Caco-2 (cell line): ENCODE results near the gene ZNF341. TPM values are rescaled to one million over a fixed set of nuclear protein-coding genes. Genes with fewer than 3 reads are reported as not detected.
A peak's percentile ranks its signal among the peaks of the same experiment; 100 is the strongest.

ENCODE experiments used
- BruUV-seq: library from RNA; stranded (reverse); fragments of 400-500 nt; replicated peaks from 2 replicates; lab custom pipeline; 2021; lab: Mats Ljungman, UMichigan
- CTCF ChIA-PET: fragments of 300-600 bp; sonication (Branson Sonifier 250); formaldehyde crosslinking; loops from one replicate; lab custom pipeline; 2022; ENCODE audit warnings: antibody characterized with exemption; lab: Charles Lee
- POLR2A ChIA-PET: fragments of 300-600 bp; sonication (Branson Sonifier 250); formaldehyde crosslinking; loops from one replicate; lab custom pipeline; 2022; ENCODE audit warnings: antibody characterized with exemption; lab: Charles Lee
- DNase-seq, 2 experiments: peaks; one replicate each; pipeline versions ENCODE4 v3.0.0 to v3.0.0-alpha.2; 2020 to 2022
- H3K27me3 ChIP-seq: replicated peaks from 2 replicates; pipeline ENCODE4 v1.6.0; 2011; ENCODE audit warnings: low read length; ENCODE audit not compliant: control insufficient read depth, insufficient read depth
- H3K36me3 ChIP-seq: 2 replicates; pipeline ENCODE4 v1.5.1; 2011; ENCODE audit warnings: low read length; ENCODE audit not compliant: control insufficient read depth, insufficient read depth
- H3K4me1 ChIP-seq: fragments of 250-450 bp; sonication (Bioruptor Pico); 2 replicates; pipeline ENCODE4 v1.5.1; 2020; ENCODE audit warnings: mild to moderate bottlenecking
- H3K4me3 ChIP-seq: 2 replicates; pipeline ENCODE4 v1.5.1; 2011; ENCODE audit warnings: low read depth, mild to moderate bottlenecking, control low read depth, low read length
- H3K9me3 ChIP-seq: fragments of 250-450 bp; sonication (Bioruptor Pico); 2 replicates; pipeline ENCODE4 v1.5.1; 2020; ENCODE audit warnings: mild to moderate bottlenecking, moderate library complexity
- H3K27ac Mint-ChIP-seq: one replicate; pipeline ENCODE4 v1.8.0; 2022; ENCODE audit warnings: mixed read lengths; ENCODE audit not compliant: unreplicated experiment
- H3K27me3 Mint-ChIP-seq: one replicate; pipeline ENCODE4 v1.8.0; 2022; ENCODE audit warnings: mixed read lengths; ENCODE audit not compliant: insufficient read depth, unreplicated experiment
- H3K36me3 Mint-ChIP-seq: one replicate; pipeline ENCODE4 v1.8.0; 2022; ENCODE audit warnings: mild to moderate bottlenecking, mixed read lengths; ENCODE audit not compliant: insufficient read depth, unreplicated experiment
- H3K4me1 Mint-ChIP-seq: one replicate; pipeline ENCODE4 v1.8.0; 2022; ENCODE audit warnings: low read depth, mixed read lengths; ENCODE audit not compliant: unreplicated experiment
- H3K4me3 Mint-ChIP-seq: one replicate; pipeline ENCODE4 v1.8.0; 2022; ENCODE audit warnings: mild to moderate bottlenecking, moderate library complexity, mixed read lengths; ENCODE audit not compliant: unreplicated experiment
- H3K9me3 Mint-ChIP-seq: one replicate; pipeline ENCODE4 v1.8.0; 2022; ENCODE audit warnings: mixed read lengths; ENCODE audit not compliant: unreplicated experiment
- CTCF ChIP-seq, 2 experiments: fragments of 200-600 bp in 1 of 2; IDR thresholded peaks; 1 replicate in 1 of 2; 2 replicates in 1 of 2; pipeline versions ENCODE4 v1.5.1 to v1.8.0; 2011 to 2022; ENCODE audit warnings: antibody characterized with exemption in 1 of 2, control low read depth in 1 of 2, inconsistent platforms in 1 of 2, low read depth in 1 of 2, low read length in 1 of 2, mild to moderate bottlenecking in 1 of 2, moderate library complexity in 1 of 2; ENCODE audit not compliant: insufficient read depth in 1 of 2, severe bottlenecking in 1 of 2, unreplicated experiment in 1 of 2
- intact Hi-C: fragments of 100-400 bp; cut with micrococcal nuclease; formaldehyde crosslinking; loops from one replicate; pipeline ENCODE4 v1.10.0; 2022; ENCODE audit not compliant: unreplicated experiment
- total RNA-seq: library from RNA; stranded (reverse); gene quantifications from 2 replicates; pipeline ENCODE4 v1.2.3, GENCODE V29; 2022

The ZNF341 gene
- total RNA-seq, 1 experiment from 2014 or later, result 2.9 TPM

DNA sequence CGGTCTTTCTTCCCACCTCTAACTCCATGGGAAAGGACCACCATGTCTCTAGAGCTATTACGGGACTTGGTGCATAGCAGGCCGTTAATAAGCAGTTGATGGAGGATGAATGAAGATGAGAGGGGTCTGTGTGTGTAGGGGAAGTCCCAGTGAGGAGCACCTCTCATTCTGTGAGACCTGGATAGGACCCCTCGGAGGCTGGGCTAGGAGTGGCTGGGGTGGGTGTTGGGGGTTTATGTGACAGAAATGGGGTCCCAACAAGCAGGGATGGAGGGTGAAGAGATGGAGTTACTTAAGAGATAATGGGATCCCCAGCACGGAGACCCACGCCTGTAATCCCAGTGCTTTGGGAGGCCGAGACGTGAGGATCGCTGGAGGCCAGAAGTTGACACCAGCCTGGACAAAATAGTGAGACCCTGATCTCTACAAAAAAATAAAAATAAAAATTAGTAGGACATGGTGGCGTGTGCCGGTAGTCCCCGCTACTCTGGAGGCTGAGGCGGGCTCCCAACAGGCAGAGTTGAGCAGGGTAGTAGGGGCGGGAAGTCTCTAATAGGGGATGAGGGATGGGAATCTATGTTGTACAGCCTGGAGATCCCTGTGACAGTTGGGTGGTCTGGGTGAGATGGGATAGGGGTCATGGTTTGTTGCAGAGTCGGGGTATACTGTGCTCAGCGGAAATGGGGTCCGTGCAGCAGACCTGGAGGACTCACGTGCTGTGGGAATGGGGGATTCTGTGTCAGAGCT lies 677 bp upstream of the ZNF341 start:
- H3K36me3 Mint-ChIP-seq, result peaks cover 22% of the 10 kb centered on the region
- ChIA-PET POLR2A (interaction anchor here (1.0 to 1.4 kb wide), 2 partner anchors 11 to 68 kb away, joined by 6 to 15 read pairs; partner anchors contain the start of gene PXMP4), CTCF (interaction anchor here (0.6 to 3.5 kb wide), 3 partner anchors 8 to 11 kb away, joined by 4 to 39 read pairs (median 5); partner anchors contain the start of gene PXMP4)
- peaks cover 27% of the 10 kb centered on the region for H3K4me1 Mint-ChIP-seq
- TF ChIP-seq CTCF (IDR thresholded peaks at IDR 0.05; ENCODE audit: insufficient read depth in 1 of 2, low read depth in 1 of 2, low read length in 1 of 2, severe bottlenecking in 1 of 2, unreplicated experiment in 1 of 2), result no peak
- Histone ChIP-seq H3K4me3 (peak overlapping the region; percentile 33), H3K4me1 (peaks cover 23% of the 10 kb centered on the region), H3K36me3 (no peaks in the 10 kb centered on the region), H3K9me3 (peaks cover 10% of the 10 kb centered on the region), H3K27me3 (no peaks in the 10 kb centered on the region)
- DNase-seq, result no peak
- no TSS peak for BruUV-seq
- H3K9me3 Mint-ChIP-seq, result peaks cover 8% of the 10 kb centered on the region
- intact Hi-C loops, result loop anchor here (1.0 to 5.0 kb wide), 4 partner anchors 11 to 289 kb away; partner anchors contain the start of genes NECAB3, PXMP4 and SNTA1
- peak overlapping the region; percentile 53 for H3K27ac Mint-ChIP-seq
- H3K27me3 Mint-ChIP-seq, result no peaks in the 10 kb centered on the region
- peak overlapping the region; percentile 94 for H3K4me3 Mint-ChIP-seq

- peak; percentile 2 to 4 for TF ChIP-seq CTCF (IDR thresholded peaks at IDR 0.05; ENCODE audit: insufficient read depth in 1 of 2, low read depth in 1 of 2, low read length in 1 of 2, severe bottlenecking in 1 of 2, unreplicated experiment in 1 of 2)
- H3K27ac Mint-ChIP-seq, result peak overlapping the region; percentile 88
- peak; percentile 96 to 100 for DNase-seq
These were observed 572 bp downstream of the ZNF341 start for GRCh38 chr20:33732166-33732970.

More at GRCh38 chr20:33732166-33732970, 572 bp downstream of the ZNF341 start:
- H3K4me3 Mint-ChIP-seq, result peak overlapping the region; percentile 94
- peaks cover 32% of the 10 kb centered on the region for H3K36me3 Mint-ChIP-seq
- TSS peak; percentile 75 for BruUV-seq
- H3K4me1 Mint-ChIP-seq, result peaks cover 27% of the 10 kb centered on the region
- CTCF ChIA-PET, result interaction anchor here (0.6 to 3.5 kb wide), 19 partner anchors 9 to 380 kb away, joined by 3 to 39 read pairs (median 4); partner anchors contain the start of genes ACTL10, CBFA2T2, CHMP4B and EIF2S2
- H3K27me3 ChIP-seq, result no peaks in the 10 kb centered on the region
- H3K36me3 ChIP-seq, result no peaks in the 10 kb centered on the region
- peak overlapping the region; percentile 72 for H3K4me3 ChIP-seq
- POLR2A ChIA-PET, result interaction anchor here (0.5 to 3.1 kb wide), 16 partner anchors 12 to 380 kb away, joined by 3 to 26 read pairs (median 5); partner anchors contain the start of genes ACTL10, CBFA2T2, CHMP4B and EIF2S2
- intact Hi-C loops, result loop anchor here (1.0 to 5.0 kb wide), 6 partner anchors 46 to 290 kb away; partner anchors contain the start of genes ACTL10, CHMP4B, E2F1 and RALY
- H3K9me3 Mint-ChIP-seq, result peaks cover 19% of the 10 kb centered on the region
- peaks cover 23% of the 10 kb centered on the region for H3K9me3 ChIP-seq
- H3K27me3 Mint-ChIP-seq, result no peaks in the 10 kb centered on the region
- H3K4me1 ChIP-seq, result peaks cover 23% of the 10 kb centered on the region
